Measurements from ENCODE around the gene ZNF654.

DNA sequence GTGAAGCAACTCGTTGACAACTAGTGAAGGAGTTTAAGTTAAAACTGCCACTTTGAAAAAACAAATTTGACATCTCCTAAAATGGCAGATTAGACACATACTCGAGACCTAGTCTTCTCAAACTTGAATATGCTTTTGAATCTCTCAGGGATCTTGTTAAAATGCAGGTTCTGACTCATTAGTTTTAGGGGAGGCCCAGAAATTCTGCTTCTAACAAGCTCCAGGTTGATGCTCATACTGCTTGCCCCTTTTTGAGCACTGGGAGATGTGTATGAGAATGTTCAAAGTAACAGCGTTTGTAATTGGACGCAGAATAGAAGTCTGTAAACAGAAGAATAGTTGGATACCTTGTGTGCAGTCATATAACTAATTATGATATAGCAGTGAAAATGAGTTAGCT, 92.3 kb downstream of the ZNF654 start:
- TF ChIP-seq POLR2A (IDR thresholded peaks at IDR 0.05) = no peak
- TF ChIP-seq, protein P1, sequence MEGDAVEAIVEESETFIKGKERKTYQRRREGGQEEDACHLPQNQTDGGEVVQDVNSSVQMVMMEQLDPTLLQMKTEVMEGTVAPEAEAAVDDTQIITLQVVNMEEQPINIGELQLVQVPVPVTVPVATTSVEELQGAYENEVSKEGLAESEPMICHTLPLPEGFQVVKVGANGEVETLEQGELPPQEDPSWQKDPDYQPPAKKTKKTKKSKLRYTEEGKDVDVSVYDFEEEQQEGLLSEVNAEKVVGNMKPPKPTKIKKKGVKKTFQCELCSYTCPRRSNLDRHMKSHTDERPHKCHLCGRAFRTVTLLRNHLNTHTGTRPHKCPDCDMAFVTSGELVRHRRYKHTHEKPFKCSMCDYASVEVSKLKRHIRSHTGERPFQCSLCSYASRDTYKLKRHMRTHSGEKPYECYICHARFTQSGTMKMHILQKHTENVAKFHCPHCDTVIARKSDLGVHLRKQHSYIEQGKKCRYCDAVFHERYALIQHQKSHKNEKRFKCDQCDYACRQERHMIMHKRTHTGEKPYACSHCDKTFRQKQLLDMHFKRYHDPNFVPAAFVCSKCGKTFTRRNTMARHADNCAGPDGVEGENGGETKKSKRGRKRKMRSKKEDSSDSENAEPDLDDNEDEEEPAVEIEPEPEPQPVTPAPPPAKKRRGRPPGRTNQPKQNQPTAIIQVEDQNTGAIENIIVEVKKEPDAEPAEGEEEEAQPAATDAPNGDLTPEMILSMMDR (IDR thresholded peaks at IDR 0.05) = no peak

All from uterus (tissue), 2 donors.